Activated CD4-positive, alpha-beta T cell treated with anti-CD3 and anti-CD28 coated beads for 24 hours (primary cell): ENCODE measurements around the gene ADGRE1.
A peak's percentile ranks its signal among the peaks of the same experiment; 100 is the strongest.
"Not testable (repeated sequence)": the region's sequence is repeated elsewhere in the genome, so short reads cannot be mapped to it uniquely, and the experiment has no call there.

Experiments
- DNase-seq, 2 donors: peaks; one replicate each; pipeline ENCODE4 v3.0.0-alpha.2; 2020; ENCODE audit warnings: low read depth in 2 of 2

The ADGRE1 gene

GRCh38 chr19:6887316-6887715, at the start of gene ADGRE1:
Gene ADGRE1 (plus strand): TSS chr19:6887579. CDS start chr19:6887609, 30 bp downstream.
- DNase-seq, result no peak

GRCh38 chr19:6838062-6838655, 49.2 kb upstream of the ADGRE1 start:
- no peak for DNase-seq

DNA sequence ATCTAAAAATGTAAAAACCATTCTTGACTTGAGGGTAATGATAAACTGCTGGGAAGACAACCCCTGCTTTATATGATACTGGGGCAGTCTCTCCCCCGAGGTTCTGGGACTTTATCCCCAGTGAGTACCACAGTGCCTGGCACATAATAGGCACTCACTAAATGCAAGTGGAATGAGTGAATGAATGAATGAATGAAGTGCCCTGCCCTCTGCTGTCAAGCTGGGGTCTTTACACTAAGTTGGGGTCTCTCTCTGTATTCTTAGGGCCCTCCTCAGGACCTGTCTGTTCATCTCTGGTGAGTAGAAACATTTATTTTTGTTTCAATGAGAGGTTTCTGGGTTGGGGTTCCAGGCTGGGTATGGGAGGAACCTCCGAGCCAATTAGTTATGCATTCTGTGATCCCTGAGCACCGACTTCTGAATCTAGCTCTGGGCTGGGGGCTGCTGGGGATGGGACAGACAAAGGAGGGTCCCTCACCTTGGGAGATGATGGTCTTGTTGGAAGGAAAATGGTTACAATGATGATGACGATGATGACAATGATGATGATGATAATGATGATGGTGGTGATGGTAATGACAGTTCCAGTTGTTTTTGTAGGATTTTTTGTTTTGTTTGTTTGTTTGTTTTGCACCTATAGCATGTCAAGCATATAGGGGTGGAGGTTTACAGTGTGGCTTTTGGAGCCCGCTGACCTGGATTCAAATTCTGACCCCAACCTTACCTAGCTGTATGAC, 44.3 kb upstream of the ADGRE1 start:
- DNase-seq, result no peak

GRCh38 chr19:6847828-6848200, 39.6 kb upstream of the ADGRE1 start:
- DNase-seq, result no peak

DNA sequence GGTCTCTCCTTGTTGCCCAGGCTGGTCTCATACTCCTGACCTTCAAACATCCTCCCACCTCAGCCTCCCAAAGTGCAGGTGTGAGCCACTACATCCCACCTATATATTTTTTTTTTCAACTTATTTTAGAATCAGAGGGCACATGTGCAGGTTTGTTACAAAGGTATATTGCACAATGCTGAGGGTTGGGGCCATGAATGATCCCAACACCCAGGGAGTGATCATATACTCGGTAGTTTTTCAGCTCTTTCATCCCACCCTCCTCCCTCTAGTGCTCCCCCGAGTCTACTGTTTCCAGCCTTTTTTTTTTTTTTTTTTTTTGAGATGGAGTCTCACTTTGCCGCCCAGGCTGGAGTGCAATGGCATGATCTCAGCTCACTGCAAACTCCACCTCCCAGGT, 38.4 kb upstream of the ADGRE1 start:
- no peak for DNase-seq

DNA sequence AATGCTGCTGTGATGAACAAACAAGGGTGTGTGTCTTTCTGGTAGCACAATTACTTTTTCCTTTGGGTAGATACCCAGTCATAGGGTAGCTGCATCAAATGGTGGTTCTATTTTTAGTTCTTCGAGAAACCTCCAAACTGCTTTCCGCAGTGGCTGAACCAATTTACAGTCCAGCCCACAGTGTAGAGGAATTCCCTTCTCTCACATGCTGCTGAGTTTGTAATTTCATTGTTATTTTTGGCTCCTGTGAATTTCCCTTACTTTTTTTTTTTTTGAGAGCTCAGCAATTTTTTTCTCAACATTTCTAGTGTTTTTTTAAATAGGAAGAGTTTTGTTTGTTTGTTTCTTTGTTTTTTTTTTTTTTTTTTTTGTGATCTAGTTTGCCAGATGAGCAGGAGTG, 37.5 kb upstream of the ADGRE1 start:
- no peak for DNase-seq

- DNase-seq, result no peak
Measured at GRCh38 chr19:6851359-6851758, 36.0 kb upstream of the ADGRE1 start.

DNA sequence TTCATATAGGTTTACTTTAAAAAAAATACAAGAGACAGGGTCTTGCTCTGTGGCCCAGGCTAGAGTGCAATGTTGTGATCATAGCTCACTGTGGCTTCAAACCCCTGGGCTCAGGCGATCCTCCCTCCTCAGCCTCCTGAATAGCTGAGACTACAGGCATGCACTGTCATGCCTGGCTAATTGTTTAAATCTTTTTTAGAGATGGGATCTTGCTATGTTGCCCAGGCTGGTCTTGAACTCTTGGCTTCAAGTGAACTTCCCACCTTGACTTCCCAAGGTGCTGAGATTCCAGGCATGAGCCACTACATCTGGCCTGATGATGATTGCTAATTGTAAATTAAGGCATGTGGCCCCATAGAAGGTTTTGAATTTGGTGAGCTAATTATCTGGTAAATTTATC, 35.4 kb upstream of the ADGRE1 start:
- DNase-seq, result no peak

DNA sequence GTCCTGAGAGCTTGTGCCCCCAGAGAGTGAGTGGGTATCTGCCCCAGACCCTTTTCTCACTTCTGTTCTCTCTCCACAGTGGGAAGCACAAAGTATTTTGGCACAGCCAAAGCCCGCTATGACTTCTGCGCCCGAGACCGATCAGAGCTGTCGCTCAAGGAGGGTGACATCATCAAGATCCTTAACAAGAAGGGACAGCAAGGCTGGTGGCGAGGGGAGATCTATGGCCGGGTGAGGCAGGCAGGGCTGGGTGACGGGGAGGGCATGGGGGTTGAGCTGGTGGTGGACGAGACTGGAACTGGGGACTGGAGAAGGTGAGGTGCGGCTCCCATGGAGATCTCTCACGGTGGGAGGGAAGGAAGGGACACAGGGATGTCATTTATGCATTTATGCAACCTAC, 33.5 kb upstream of the ADGRE1 start:
- DNase-seq, result no peak

DNA sequence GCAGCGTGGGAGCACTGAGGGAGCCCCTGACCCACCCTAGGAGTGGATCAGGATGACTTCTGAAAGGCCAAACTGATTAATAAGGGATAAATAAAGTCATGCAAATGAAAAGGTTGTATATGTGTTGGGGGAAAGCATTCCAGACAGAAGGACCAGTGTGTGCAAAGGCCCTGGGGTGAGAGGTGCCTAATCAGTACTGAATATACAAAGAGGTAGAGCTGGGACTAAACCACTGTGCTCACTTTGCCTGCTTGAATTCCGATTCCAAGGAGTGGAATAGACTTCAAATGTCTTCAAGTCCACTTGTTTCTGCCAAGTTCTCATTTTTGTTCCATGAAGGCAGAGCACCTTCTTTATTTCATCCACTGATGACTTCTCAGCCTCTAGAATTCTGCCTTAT, 32.6 kb upstream of the ADGRE1 start:
- DNase-seq, result no peak

DNA sequence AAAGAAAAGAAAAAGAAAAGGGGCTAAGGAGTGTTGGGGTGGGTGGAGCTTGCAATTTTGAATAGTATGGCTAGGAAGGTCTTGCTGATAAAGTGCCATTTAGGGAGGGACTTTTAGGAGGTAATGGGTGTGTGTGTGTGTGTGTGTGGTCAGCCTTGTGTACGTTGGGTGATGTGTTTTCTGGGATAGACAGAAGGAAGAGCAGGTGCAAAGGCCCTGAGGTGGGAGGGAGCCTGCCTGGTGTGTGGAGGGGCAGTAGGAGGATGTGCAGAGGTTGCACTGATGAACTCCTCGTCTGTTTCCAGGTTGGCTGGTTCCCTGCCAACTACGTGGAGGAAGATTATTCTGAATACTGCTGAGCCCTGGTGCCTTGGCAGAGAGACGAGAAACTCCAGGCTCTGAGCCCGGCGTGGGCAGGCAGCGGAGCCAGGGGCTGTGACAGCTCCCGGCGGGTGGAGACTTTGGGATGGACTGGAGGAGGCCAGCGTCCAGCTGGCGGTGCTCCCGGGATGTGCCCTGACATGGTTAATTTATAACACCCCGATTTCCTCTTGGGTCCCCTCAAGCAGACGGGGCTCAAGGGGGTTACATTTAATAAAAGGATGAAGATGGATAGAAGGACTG, 30.5 kb upstream of the ADGRE1 start:
- no peak for DNase-seq

- DNase-seq, result no peak
Measured at GRCh38 chr19:6861683-6862286, 25.6 kb upstream of the ADGRE1 start.

GRCh38 chr19:6862673-6863078, 24.7 kb upstream of the ADGRE1 start:
- DNase-seq, result peak; percentile 78 to 87

DNA sequence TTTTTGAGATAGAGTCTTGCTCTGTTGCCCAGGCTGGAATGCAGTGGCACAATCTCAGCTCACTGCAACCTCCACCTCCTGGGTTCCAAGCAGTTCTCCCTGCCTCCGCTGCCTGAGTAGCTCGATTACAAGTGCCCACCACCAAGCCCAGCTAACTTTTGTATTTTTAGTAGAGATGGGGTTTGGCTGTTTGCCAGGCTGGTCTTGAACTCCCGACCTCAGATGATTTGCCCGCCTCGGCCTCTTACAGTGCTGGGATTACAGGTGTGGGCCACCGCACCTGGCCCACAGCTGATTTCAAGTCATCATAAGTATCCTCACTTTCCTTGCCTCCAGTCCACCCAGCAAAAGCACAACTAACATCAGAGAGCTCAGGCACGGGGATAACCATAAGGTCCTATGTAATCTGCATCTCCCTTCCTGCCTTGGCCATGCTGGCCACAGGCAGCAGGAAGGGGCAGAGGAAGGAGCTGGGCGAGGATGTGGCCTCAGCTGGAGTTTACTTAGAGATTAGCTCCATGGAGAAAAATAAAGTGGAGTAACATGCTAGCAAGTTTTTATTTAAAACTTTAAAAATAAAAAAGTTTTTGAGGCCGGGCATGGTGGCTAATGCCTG, 22.9 kb upstream of the ADGRE1 start:
- no peak for DNase-seq

- DNase-seq, result no peak
Measured at GRCh38 chr19:6865849-6866248, 21.5 kb upstream of the ADGRE1 start.

- no peak for DNase-seq
Measured at GRCh38 chr19:6866741-6867151, 20.6 kb upstream of the ADGRE1 start.

GRCh38 chr19:6868351-6868750, 19.0 kb upstream of the ADGRE1 start:
- no peak for DNase-seq

DNA sequence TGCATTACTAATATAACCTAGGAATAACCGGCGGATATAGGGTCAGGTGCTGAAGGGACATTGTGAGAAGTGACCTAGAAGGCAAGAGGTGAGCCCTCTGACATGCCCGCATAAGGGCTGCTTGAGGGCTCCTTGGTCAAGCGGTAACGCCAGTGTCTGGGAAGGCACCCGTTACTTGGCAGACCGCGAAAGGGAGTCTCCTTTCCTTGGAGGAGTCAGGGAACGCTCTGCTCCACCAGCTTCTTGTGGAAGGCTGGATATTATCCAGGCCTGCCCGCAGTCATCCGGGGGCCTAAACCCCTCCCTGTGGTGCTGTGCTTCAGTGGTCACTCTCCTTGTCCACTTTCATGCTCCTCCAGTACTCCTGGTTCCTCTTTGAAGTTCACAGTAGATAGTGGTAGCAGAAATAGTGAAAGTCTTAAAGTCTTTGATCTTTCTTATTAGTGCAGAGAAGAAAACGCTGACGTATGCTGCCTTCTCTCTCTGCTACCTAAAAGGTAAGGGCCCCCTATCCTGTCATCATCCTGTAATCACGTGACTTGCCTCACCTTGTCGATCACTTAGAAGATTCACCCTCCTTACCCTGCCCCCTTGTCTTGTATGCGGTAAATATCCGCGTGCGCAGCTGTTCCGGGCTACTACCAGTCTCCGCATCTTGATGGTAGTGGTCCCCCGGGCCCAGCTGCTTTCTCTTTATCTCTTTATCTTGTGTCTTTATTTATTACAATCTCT, 18.1 kb upstream of the ADGRE1 start:
- DNase-seq, result not testable (repeated sequence)

- DNase-seq, result no peak
Measured at GRCh38 chr19:6873708-6874431, 13.5 kb upstream of the ADGRE1 start.

- no peak for DNase-seq
Measured at GRCh38 chr19:6875218-6875617, 12.2 kb upstream of the ADGRE1 start.

DNA sequence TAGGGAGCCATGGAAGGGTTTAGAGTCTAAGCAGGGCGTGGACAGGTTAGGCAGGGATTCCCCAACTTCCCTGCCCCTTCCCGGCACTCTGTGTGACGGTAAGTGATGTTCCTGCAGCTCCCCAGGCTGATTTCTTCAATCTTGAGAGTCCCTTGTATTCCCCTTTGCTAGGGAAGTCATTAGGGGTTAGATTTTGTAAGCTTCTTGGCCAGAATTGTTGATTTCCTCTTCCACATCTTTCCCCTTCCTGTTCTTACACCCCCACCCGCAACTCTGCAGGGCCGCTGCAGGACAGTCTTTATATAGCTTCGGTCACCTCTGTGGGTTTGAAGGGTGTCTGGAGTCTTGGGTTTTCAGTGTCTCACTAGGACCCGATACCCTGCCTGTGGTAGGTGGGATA, 10.6 kb upstream of the ADGRE1 start:
- DNase-seq, result no peak
